NCI-H82 (cell line): ENCODE results near the gene TUBB.
"Not testable (repeated sequence)": the region's sequence is repeated elsewhere in the genome, so short reads cannot be mapped to it uniquely, and the experiment has no call there.

Experiments
- DNase-seq: peaks from one replicate; lab custom pipeline; 2025; lab: John Stamatoyannopoulos, UW

TUBB gene

DNA sequence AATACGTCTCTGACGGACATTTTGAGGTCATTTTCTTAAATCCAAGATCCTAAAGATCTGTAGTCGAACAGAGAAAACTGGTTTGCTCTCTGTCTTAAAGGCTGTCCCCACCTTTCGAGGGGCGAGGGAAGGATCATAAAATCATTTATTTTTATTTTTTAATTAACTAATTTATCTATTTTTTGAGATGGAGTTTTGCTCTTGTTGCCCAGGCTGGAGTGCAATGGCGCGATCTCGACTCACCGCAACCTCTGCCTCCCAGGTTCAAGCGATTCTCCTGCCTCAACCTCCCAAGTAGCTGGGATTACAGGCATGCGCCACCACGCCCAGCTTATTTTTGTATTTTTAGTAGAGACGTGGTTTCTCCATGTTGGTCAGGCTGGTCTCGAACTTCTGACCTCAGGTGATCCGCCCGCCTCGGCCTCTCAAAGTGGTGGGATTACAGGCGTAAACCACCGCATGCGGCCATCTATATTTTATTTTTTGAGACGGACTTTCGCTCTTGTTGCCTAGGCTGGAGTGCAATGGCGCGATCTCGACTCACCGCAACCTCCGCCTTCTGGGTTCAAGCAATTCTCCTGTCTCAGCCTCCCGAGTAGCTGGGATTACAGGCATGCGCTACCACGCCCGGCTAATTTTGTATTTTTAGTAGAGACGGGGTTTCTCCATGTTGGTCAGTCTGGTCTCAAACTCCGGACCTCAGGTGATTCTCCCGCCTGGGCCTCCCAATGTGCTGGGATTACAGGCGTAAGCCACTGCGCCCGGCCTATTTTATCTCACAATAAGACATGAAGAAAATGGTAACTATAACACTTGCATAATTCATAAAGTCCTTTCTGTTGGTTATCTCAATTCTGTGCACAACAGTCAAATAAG is 2.1 kb upstream of the TUBB start:
- DNase-seq, result not testable (repeated sequence)

DNA sequence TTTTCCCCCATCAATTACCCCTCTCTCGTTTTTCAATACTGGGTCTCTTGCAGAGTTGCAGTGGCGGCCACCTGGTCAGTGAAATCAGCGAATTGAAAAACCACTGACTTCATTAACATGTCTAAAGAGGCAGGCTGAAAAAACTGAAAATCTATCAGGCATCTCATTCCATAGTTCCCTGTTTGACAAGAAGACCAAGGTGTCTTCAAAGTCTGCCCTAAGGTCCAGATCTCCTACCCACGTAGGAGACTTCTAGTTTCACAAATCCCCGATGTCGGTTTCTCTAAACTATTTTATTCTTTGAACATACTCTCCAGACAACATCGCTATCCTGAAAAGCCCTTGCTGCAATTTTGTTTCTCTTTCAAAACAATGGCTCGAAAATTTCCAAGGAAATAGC is 796 bp upstream of the TUBB start:
- peak; percentile 60 for DNase-seq

DNA sequence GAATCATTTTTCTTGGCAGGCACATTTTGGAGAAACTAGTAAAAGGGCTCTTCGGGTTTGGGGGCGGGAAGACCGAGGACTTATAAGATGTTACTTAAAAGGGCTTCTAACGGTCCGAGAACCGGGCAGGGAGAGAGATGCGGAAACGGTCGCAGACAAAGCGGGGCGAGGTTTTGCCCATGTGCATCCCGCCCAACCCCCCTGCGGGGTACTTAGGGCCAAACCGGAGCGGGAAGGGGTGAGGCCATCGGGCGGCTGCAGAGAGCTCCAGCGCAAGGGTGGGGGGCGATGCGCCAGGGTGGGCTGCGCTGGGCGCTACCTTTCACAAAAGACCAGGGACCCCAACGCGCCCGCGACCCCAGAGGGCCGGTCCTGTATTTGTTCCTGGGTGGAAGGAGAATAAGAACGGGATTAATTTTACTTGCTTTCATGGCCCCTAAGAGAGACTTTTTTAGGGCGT is 616 bp downstream of the TUBB start:
- DNase-seq, result peak; percentile 90

DNA sequence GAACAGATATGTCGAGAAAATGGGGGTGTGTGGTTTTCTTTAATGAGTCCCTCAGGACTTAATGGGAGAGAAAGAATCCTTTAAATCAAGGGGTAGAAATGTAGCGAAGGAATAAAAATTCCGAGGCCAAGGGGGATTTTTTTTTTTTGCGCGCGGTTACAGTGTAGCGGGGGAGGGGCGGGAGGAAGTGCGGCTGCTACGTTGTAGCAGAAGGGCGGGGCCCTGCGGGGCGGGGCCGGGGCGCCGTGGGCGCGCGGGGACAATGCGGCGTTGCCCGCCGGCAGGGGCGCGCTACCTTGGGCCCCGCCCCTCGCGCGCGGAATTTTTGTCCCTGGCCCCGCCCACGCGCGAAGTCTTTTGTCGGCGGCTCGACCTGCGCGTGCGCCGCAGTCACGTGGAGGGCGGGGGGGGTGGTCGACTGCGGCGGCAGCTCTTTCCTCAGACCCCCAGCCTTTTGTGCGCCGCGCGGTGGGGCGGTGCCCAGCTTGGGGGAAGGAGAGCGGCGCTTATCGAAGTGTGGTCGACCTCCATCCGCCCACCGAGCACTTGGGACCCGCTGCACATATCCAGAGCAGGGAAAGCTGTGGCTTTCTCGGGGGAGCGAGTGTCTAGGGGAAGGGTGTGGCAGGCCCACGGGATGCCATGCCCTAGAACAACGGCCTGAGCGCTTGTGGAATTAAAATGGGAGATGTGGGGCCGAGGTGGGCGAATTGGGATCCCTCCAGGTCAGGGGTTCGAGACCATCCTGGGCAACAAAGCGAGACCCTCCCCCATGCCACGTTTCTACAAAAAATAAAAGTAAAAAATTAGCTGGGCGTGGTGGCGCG is 1.3 kb downstream of the TUBB start:
- peak; percentile 94 for DNase-seq

DNA sequence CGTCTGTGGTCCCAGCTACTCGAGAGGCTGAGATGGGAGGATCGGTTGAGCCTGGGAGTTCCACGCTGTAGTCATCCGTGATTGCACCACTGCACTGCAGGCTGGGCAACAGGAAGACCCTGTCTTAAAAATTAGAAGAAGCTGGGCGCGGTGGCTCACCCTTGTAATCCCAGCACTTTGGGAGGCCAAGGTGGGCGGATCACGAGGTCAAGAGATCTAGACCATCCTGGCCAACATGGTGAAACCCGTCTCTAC is 1.8 kb downstream of the TUBB start:
- DNase-seq, result not testable (repeated sequence)

DNA sequence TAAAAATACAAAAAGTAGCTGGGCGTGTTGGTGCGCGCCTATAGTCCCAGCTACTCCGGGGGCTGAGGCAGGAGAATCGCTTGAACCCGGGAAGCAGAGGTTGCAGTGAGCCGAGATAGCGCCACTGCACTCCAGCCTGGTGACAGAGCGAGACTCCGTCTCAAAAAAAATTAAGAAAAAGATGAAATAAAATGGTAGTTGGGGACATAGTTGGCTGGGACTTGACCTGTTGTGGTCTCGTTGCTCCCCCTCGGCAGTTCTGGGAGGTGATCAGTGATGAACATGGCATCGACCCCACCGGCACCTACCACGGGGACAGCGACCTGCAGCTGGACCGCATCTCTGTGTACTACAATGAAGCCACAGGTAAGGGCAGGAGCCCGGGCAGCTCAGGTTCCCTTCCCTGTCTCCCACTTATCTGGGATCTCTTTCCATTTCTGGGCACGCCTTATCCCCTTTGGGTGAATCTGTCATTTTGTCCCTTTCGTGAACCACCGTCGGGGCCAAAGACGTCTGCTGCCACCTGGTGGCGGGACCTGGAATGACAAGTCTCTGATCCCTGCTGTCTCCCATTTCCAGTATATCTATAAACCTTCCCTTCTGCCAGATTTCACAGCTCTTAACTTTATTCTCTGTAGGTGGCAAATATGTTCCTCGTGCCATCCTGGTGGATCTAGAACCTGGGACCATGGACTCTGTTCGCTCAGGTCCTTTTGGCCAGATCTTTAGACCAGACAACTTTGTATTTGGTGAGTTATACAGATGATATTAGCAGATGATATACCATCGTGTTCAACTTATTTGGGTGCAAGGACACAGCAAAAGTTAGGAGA is 2.3 kb downstream of the TUBB start:
- peak; percentile 86 for DNase-seq

DNA sequence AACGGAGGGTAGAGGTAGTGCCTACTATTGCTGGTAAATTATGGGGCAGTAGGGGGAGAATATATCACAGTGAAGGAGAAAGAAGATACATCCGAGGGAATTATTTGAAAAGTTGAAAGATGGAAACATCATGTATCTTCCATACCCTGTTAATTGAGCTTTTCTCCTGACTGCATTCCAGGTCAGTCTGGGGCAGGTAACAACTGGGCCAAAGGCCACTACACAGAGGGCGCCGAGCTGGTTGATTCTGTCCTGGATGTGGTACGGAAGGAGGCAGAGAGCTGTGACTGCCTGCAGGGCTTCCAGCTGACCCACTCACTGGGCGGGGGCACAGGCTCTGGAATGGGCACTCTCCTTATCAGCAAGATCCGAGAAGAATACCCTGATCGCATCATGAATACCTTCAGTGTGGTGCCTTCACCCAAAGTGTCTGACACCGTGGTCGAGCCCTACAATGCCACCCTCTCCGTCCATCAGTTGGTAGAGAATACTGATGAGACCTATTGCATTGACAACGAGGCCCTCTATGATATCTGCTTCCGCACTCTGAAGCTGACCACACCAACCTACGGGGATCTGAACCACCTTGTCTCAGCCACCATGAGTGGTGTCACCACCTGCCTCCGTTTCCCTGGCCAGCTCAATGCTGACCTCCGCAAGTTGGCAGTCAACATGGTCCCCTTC is 3.1 kb downstream of the TUBB start:
- DNase-seq, result not testable (repeated sequence)

DNA sequence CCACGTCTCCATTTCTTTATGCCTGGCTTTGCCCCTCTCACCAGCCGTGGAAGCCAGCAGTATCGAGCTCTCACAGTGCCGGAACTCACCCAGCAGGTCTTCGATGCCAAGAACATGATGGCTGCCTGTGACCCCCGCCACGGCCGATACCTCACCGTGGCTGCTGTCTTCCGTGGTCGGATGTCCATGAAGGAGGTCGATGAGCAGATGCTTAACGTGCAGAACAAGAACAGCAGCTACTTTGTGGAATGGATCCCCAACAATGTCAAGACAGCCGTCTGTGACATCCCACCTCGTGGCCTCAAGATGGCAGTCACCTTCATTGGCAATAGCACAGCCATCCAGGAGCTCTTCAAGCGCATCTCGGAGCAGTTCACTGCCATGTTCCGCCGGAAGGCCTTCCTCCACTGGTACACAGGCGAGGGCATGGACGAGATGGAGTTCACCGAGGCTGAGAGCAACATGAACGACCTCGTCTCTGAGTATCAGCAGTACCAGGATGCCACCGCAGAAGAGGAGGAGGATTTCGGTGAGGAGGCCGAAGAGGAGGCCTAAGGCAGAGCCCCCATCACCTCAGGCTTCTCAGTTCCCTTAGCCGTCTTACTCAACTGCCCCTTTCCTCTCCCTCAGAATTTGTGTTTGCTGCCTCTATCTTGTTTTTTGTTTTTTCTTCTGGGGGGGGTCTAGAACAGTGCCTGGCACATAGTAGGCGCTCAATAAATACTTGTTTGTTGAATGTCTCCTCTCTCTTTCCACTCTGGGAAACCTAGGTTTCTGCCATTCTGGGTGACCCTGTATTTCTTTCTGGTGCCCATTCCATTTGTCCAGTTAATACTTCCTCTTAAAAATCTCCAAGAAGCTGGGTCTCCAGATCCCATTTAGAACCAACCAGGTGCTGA is 3.9 kb downstream of the TUBB start:
- DNase-seq, result not testable (repeated sequence)

DNA sequence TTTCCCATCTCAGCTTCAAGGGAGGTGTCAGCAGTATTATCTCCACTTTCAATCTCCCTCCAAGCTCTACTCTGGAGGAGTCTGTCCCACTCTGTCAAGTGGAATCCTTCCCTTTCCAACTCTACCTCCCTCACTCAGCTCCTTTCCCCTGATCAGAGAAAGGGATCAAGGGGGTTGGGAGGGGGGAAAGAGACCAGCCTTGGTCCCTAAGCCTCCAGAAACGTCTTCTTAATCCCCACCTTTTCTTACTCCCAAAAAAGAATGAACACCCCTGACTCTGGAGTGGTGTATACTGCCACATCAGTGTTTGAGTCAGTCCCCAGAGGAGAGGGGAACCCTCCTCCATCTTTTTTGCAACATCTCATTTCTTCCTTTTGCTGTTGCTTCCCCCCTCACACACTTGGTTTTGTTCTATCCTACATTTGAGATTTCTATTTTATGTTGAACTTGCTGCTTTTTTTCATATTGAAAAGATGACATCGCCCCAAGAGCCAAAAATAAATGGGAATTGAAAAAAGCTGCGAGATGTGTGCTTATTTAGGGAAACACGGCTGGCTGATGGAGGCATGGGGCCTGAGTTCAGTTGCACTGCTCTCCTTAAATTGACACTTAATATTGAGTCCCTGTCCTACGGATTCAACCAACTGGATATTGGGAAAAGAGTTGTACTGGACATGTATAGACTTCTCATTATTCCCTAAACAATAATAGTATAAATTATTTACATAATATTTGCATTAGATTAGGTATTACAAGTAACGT is 4.9 kb downstream of the TUBB start:
- DNase-seq, result peak; percentile 66

DNA sequence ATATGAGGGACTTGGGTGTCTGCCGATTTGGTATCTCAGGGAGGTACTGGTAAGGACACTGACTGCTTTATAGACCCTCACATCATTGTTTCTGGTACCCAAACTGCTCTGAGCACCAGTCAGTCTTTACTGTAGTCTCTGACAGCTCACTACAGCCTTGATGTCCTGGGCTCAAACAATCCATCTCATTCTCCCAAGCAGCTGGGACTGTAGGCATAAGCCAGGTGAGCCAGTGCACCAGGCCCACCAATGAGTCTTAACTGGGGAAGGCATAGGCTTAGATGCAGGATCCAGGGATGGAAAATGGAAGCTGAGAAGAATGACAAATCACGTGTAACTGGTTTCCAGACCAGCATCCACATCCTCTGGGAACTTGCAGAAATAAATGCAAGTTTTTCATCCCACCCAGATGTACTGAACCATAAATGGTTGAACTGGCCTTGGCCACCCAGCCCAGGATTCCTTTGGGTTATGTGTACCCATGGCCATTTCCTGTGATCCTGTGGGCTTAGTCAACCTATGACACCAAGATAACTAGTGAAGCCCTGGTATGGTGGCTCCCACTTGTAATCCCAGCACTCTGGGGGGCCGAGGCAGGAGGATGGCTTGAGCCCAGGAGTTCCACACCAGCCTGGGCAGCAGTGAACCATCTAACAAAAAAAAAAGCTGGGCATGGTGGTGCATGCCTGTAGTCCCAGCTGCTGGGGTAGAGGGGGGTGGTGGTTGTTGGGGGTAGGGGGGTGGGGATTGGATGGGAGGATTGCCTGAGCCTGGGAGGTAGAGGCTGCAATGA is 5.8 kb downstream of the TUBB start:
- peak; percentile 76 for DNase-seq

DNA sequence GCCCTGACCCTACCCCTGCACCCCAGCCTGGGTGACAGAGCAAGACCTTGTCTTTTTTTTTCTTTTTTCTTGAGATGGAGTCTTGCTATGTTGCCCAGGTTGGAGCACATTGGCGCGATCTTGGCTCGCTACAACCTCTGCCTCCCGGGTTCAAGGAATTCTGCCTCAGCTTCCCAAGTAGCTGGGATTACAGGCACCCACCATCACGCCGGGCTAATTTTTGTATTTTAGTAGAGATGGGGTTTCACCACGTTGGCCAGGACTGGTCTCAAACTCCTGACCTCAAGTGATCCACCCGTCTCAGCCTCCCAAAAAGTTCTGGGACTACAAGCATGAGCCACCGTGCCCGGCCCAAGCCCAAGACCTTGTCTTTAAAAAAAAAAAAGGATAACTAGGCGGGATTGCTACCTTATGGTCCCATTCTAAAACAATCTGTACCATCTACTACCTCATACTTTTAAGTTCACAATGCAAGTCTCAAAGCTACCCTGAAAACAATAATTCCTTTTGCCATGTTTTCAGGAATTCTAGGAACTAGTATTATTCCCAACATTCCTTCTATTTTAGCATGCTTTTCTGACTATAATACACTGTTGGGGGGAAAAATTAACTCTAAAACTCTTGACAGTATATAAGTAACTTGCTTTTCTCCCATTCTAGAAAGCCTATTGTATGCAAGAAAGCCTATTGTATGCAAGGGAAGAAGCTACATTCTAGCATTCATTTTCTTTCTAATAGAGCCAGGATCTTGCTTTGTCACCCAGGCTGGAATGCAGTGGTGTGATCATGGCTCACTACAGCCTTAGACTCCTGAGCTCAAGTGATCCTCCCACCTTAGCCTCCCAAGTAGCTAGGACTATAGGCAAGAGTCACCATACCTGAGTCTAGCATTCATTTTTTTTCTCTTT is 6.6 kb downstream of the TUBB start:
- DNase-seq, result no peak

DNA sequence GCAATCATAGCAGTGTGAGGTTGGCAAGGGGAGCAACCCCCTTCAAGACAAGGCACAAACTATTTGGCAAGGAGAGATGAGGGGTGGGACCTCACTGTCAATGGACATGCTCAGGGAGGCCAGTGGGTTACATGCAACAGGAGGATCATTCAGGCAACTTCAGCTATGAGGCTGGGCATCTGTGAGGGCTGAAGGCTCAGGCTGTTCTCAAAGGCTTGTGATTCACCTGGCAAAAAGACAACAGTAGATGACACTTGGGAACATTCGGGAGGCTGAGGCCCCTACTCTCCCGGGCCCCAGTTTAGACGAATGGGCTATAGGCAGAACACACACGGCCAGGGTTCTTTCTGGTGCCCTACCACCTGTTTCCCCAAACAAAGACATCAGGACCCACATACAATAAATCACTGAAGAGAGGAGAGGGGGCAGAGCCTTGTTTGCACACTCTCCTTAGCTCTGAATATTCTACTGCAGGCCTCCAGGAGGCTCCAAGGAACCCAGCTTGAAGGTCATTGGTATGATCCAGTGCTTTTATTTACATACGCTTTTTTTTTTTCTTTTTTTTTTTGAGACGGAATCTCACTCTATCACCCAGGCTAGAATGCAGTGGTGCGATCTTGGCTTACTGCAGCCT is 7.9 kb downstream of the TUBB start:
- no peak for DNase-seq

DNA sequence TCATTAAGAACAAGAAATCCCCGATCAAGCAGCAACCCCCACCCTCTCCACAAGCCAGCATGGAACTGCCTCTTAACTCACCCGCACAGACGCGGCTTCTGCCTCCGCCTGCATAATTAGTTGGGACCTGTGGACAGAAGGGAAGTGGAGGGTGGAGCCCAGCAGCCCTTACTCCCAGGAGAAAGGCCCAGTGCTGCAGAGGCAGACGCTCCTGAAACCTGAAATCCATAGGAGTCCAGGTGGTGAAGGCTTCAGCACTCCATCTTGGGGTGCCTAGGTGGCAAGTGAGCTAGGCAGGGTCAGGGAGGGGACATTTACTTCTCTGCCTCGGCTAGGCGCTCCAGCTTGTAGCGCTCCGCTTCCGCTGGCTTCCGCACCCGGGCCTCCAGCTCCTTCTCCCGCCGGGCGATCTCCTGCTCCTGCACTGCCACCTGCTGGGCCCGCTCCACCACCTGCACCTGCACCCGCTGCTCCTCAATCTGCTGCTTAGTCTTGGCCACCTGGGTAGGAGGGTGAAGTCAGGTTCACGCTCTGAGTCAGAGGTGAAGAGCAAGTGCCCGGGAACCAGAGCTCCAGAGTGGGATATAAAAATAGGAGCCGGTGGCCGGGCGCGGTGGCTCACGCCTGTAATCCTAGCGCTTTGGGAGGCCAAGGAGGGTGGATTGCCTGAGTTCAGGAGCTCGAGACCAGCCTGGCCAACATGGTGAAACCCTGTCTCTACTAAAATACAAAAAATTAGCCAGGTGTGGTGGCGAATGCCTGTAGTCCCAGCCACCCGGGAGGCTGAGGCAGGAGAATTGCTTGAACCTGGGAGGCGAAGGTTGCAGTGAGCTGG is 10.7 kb downstream of the TUBB start:
- DNase-seq, result peak; percentile 92

DNA sequence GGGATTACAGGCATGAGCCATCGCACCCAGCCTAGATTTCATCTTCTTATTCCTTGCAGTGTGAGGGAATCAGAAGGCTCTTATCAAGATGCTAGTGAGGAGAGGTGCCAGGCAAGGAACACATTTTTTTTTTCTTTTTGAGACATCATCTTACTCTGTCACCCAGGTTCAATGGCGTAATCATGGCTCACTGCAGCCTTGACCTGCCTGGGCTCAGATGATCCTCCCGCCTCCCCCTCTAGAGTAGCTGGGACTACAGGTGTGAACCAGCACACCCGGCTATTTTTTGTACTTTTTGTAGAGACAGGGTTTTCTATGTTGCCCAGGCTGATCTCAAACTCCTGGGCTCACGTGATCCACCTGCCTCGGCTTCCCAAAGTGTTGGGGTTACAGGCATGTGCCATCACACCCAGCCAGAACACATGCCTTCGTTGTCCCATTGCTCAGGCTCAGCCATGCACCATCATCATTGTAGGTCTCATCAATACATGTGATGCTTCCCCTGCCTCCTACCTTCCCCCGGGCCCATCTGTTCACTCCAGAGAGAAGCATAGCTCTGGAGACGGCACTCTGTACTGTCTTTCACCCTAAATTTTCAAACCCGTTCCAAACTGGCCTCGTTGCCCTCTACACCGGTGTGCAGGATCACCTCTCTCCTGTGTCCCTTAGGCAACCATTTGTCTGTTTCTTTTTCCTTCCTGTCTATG is 12.2 kb downstream of the TUBB start:
- DNase-seq, result no peak

DNA sequence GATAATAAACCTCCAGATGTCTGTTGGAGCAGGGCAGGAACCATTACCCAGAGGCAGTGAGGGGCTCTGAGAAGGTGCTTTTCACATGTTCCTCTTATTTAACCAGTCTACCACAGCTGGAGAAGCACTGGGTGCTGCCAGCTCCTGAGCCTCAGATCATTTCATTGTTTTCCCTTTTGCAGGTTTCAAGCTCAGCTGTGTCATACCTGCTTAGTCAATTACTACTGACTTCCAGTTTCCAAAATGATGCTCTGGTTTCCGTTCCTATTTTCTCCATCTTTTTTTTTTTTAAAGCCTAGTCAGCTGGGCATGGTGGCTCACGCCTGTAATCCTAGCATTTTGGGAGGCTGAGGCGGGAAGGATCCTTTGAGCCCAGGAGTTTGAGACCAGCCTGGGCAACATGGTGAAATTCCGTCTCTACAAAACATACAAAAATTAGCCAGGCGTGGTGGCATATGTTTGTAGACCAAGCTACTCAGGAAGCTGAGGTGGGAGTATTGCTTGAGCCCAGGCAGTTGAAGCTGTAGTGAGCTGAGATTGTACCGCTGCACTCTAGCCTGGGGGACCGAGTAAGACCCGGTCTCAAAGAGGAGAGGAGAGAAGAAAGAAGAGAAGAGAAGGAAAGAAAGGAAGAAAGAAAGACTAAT is 15.6 kb downstream of the TUBB start:
- DNase-seq, result no peak

DNA sequence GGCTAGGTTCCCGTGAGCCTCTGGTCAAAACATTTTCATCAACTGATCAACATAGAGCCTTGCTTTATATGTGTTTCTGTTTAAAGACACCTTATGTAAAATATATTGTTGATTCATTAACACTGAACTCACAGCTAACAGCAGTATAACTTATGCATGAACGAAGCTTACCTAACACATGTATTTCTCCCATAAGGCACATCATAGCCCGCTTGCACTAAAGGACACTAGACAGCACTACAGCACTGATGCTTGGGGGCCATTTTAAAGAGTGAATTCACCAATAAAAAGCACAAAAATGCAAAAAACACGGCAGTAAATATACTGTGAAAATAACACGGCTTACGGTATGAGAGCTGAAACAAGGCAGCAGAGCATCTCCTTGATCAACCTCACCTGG is 18.4 kb downstream of the TUBB start:
- no peak for DNase-seq
